IMR-90 (cell line): ENCODE measurements around the gene TMOD1. TPM values are rescaled to one million over a fixed set of nuclear protein-coding genes. Genes with fewer than 3 reads are reported as not detected.
"Not testable (repeated sequence)": the region's sequence is repeated elsewhere in the genome, so short reads cannot be mapped to it uniquely, and the experiment has no call there.

Source experiments
- ATAC-seq: fragments of 200-7000 bp; cut with Tn5 transposase; 2 replicates; pipeline ENCODE4 v1.9.1; 2020; ENCODE audit warnings: low read depth, mild to moderate bottlenecking, moderate library complexity
- BruUV-seq: library from RNA; stranded (reverse); fragments of 400-500 nt; replicated peaks from 2 replicates; lab custom pipeline; 2021; lab: Mats Ljungman, UMichigan
- CTCF ChIA-PET: fragments of 300-600 bp; formaldehyde crosslinking; extraction: SDS; loops from one replicate; lab custom pipeline; 2021; ENCODE audit warnings: antibody characterized with exemption; lab: Yijun Ruan, JAX
- POLR2A ChIA-PET: fragments of 300-600 bp; sonication (Branson Sonifier 250); formaldehyde crosslinking; loops from one replicate; lab custom pipeline; 2022; ENCODE audit warnings: antibody characterized with exemption; ENCODE audit not compliant: unreplicated experiment; lab: Charles Lee
- DNase-seq: peaks from one replicate; pipeline ENCODE4 v3.0.0; 2013
- H2AFZ ChIP-seq: replicated peaks from 2 replicates; pipeline ENCODE3; 2013; ENCODE audit warnings: low read length, mild to moderate bottlenecking; ENCODE audit not compliant: poor library complexity
- H2AK5ac ChIP-seq: 2 replicates; pipeline ENCODE4 v1.6.1; 2013; ENCODE audit warnings: low read depth, low read length, inconsistent platforms
- H2AK9ac ChIP-seq: replicated peaks from 2 replicates; pipeline ENCODE3; 2013; ENCODE audit warnings: mild to moderate bottlenecking, low read depth, low read length, moderate library complexity; ENCODE audit not compliant: poor library complexity
- H2BK120ac ChIP-seq: 2 replicates; pipeline ENCODE4 v1.6.1; 2013; ENCODE audit warnings: low read depth, low read length, inconsistent platforms
- H2BK15ac ChIP-seq: 3 replicates; pipeline ENCODE4 v1.6.1; 2013; ENCODE audit warnings: low read depth, low read length, inconsistent platforms
- H2BK20ac ChIP-seq: 2 replicates; pipeline ENCODE4 v1.6.1; 2013; ENCODE audit warnings: low read depth, mild to moderate bottlenecking, inconsistent platforms, low read length, moderate library complexity
- H2BK5ac ChIP-seq: 2 replicates; pipeline ENCODE4 v1.6.1; 2013; ENCODE audit warnings: mild to moderate bottlenecking, low read depth, low read length, inconsistent platforms; ENCODE audit not compliant: poor library complexity, severe bottlenecking
- H3K14ac ChIP-seq: replicated peaks from 2 replicates; pipeline ENCODE4 v1.6.1; 2013; ENCODE audit warnings: low read depth, low read length, inconsistent platforms
- H3K18ac ChIP-seq: 2 replicates; pipeline ENCODE4 v1.6.1; 2013; ENCODE audit warnings: low read depth, low read length, control low read depth
- H3K23ac ChIP-seq: 2 replicates; pipeline ENCODE4 v1.6.1; 2013; ENCODE audit warnings: low read depth, low read length, inconsistent platforms
- H3K27ac ChIP-seq: 2 replicates; pipeline ENCODE4 v1.5.1; 2013; ENCODE audit warnings: mild to moderate bottlenecking, control low read depth, low read length; ENCODE audit not compliant: insufficient read depth
- H3K27me3 ChIP-seq: 2 replicates; pipeline ENCODE4 v1.6.1; 2013; ENCODE audit warnings: low read length; ENCODE audit not compliant: control insufficient read depth, insufficient read depth
- H3K36me3 ChIP-seq: 2 replicates; pipeline ENCODE4 v1.6.1; 2013; ENCODE audit warnings: low read length, mixed read lengths; ENCODE audit not compliant: control insufficient read depth, insufficient read depth
- H3K4ac ChIP-seq: 2 replicates; pipeline ENCODE4 v1.6.1; 2013; ENCODE audit warnings: low read depth, low read length, inconsistent platforms
- H3K4me1 ChIP-seq: 2 replicates; pipeline ENCODE4 v1.6.1; 2013; ENCODE audit warnings: low read length, mixed read lengths; ENCODE audit not compliant: control insufficient read depth, insufficient read depth
- H3K4me2 ChIP-seq: 2 replicates; pipeline ENCODE4 v1.6.1; 2013; ENCODE audit warnings: low read depth, mild to moderate bottlenecking, control low read depth, low read length, moderate library complexity
- H3K4me3 ChIP-seq: 2 replicates; pipeline ENCODE4 v1.5.1; 2013; ENCODE audit warnings: low read depth, mild to moderate bottlenecking, control low read depth, low read length, moderate library complexity; ENCODE audit not compliant: insufficient read depth
- H3K56ac ChIP-seq: 2 replicates; pipeline ENCODE4 v1.6.1; 2013; ENCODE audit warnings: low read length, inconsistent platforms; ENCODE audit not compliant: insufficient read depth; ENCODE audit errors: extremely low read depth
- H3K79me1 ChIP-seq, 2 experiments: 2 replicates each; pipeline ENCODE4 v1.6.1; 2013; ENCODE audit warnings: low read length in 2 of 2, inconsistent platforms in 1 of 2, low read depth in 1 of 2
- H3K9ac ChIP-seq: 2 replicates; pipeline ENCODE4 v1.6.1; 2013; ENCODE audit warnings: low read depth, low read length, control low read depth
- H3K9me1 ChIP-seq: 2 replicates; pipeline ENCODE4 v1.6.1; 2013; ENCODE audit warnings: low read length, inconsistent platforms; ENCODE audit not compliant: insufficient read depth
- H3K9me3 ChIP-seq: 2 replicates; pipeline ENCODE4 v1.6.1; 2013; ENCODE audit warnings: low read length; ENCODE audit not compliant: control insufficient read depth, insufficient read depth
- H4K20me1 ChIP-seq: 2 replicates; pipeline ENCODE4 v1.6.1; 2013; ENCODE audit warnings: low read length, inconsistent platforms; ENCODE audit not compliant: insufficient read depth
- H4K5ac ChIP-seq: 2 replicates; pipeline ENCODE4 v1.6.1; 2013; ENCODE audit warnings: mild to moderate bottlenecking, low read depth, low read length, control low read depth
- H4K8ac ChIP-seq, 2 experiments: 2 replicates each; pipeline ENCODE4 v1.6.1; 2013; ENCODE audit warnings: low read depth in 2 of 2, low read length in 2 of 2, control low read depth in 1 of 2, inconsistent platforms in 1 of 2
- H4K91ac ChIP-seq: 2 replicates; pipeline ENCODE4 v1.6.1; 2013; ENCODE audit warnings: low read depth, low read length, inconsistent platforms; ENCODE audit not compliant: insufficient read depth
- WGBS, 2 experiments: methylation state at CpG; one replicate each; pipeline versions ENCODE4 v1.1.5 to v1.1.7; 2013; ENCODE audit warnings: missing lambda C conversion rate in 2 of 2; ENCODE audit not compliant: insufficient read length in 1 of 2; ENCODE audit errors: extremely low coverage in 2 of 2; 5-methylcytosine and 5-hydroxymethylcytosine counted together
- dilution Hi-C: fragments of 300-500 bp; cut with HindIII; formaldehyde crosslinking; loops from one replicate; pipeline ENCODE4 v1.14.3; 2018; ENCODE audit warnings: low sequenced_read_pairs; ENCODE audit not compliant: unreplicated experiment
- in situ Hi-C: fragments of 300-500 bp; cut with MboI; formaldehyde crosslinking; loops from 3 replicates; pipeline ENCODE4 v1.14.3; 2019; ENCODE audit warnings: low sequenced_read_pairs, inconsistent platforms, mixed read lengths
- intact Hi-C: fragments of 100-400 bp; cut with micrococcal nuclease; formaldehyde crosslinking; loops from 2 replicates; pipeline ENCODE4 v1.10.0; 2022
- polyA plus RNA-seq, 3 experiments: library from polyadenylated mRNA; depleted of rRNA; stranded (reverse); fragments of >200 nt; gene quantifications; 2 replicates each; pipeline ENCODE4 v1.2.3, GENCODE V29; 2012; ENCODE audit warnings: low replicate concordance in 1 of 3
- total RNA-seq: library from RNA; depleted of rRNA; stranded (reverse); fragments of >200 nt; gene quantifications from 2 replicates; pipeline ENCODE4 v1.2.3, GENCODE V29; 2012

TMOD1 gene
- total and polyA plus RNA-seq, 2 of the 4 experiments (the other 2 are of a cell fraction): 0.18 to 0.38 TPM

DNA sequence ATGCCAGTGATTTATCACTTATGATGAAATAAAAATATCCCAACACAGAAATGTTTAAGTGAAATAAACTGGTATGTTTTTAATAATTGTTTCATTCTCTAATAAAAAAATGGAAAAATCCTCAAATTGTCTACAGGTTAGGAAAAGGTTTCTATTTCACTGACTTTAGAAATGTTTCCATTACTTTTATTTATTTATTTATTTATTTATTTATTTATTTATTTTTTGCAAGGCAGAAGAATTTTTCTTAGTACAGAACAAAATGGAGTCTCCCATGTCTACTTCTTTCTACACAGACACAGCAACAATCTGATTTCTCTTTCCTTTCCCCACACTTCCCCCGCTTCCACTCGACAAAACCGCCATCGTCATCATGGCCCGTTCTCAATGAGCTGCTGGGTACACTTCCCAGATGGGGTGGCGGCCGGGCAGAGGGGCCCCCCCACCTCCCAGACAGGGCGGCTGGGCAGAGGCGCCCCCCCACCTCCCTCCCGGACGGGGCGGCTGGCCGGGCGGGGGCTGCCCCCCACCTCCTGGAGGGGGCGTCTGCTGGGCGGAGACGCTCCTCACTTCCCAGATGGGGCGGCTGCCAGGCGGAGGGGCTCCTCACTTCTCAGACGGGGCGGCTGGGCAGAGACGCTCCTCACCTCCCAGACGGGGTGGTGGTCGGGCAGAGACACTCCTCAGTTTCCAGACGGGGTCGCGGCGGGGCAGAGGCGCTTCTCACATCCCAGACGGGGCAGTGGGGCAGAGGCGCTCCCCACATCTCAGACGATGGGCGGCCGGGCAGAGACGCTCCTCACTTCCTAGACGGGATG, 3.7 kb upstream of the TMOD1 start:
- H3K4me1 ChIP-seq, H2AFZ ChIP-seq, intact Hi-C loops, H2BK15ac ChIP-seq, CTCF ChIA-PET, POLR2A ChIA-PET, H3K4me2 ChIP-seq, H2BK5ac ChIP-seq, in situ Hi-C loops, H4K20me1 ChIP-seq, H3K4ac ChIP-seq, ATAC-seq, H3K27ac ChIP-seq, H2AK5ac ChIP-seq, H3K23ac ChIP-seq, H3K79me1 ChIP-seq, H3K9me1 ChIP-seq, H3K4me3 ChIP-seq, H4K8ac ChIP-seq, H3K56ac ChIP-seq, H3K9me3 ChIP-seq, BruUV-seq, H3K18ac ChIP-seq, H2BK120ac ChIP-seq, dilution Hi-C loops, H3K9ac ChIP-seq, H2AK9ac ChIP-seq, DNase-seq, H2BK20ac ChIP-seq, H3K36me3 ChIP-seq, H4K5ac ChIP-seq, H3K14ac ChIP-seq, H4K91ac ChIP-seq: not testable (repeated sequence)
- 96% methylated on average over 5 of the region's 36 CpGs; no CpG with 5 or more reads in 1 of the 2 experiments for WGBS, 2 experiments
- peaks cover 13% of the 10 kb centered on the region for H3K27me3 ChIP-seq

- not testable (repeated sequence) for BruUV-seq
Measured at GRCh38 chr9:97498846-97499245, 2.6 kb upstream of the TMOD1 start.

More at GRCh38 chr9:97498846-97499245, 2.6 kb upstream of the TMOD1 start:
- DNase-seq: peak; percentile 18
- H3K18ac ChIP-seq, H2BK20ac ChIP-seq, H2AK5ac ChIP-seq, H4K8ac ChIP-seq, H3K9me3 ChIP-seq, H2BK5ac ChIP-seq, H2BK120ac ChIP-seq, H2AK9ac ChIP-seq, in situ Hi-C loops, H3K79me1 ChIP-seq, CTCF ChIA-PET, H3K4me3 ChIP-seq, intact Hi-C loops, ATAC-seq, H4K5ac ChIP-seq, dilution Hi-C loops, H3K56ac ChIP-seq, H3K36me3 ChIP-seq, H4K91ac ChIP-seq, POLR2A ChIA-PET, H2BK15ac ChIP-seq, H2AFZ ChIP-seq, H3K27ac ChIP-seq, H3K4ac ChIP-seq, H3K4me1 ChIP-seq, H3K9ac ChIP-seq, H3K4me2 ChIP-seq, H3K23ac ChIP-seq, H3K9me1 ChIP-seq, H4K20me1 ChIP-seq, H3K14ac ChIP-seq: not testable (repeated sequence)
- peaks cover 23% of the 10 kb centered on the region for H3K27me3 ChIP-seq
- WGBS, 2 experiments: no CpG with 5 or more reads among the region's 5 CpGs
